ENCODE measurements around the gene AGO4.

DNA sequence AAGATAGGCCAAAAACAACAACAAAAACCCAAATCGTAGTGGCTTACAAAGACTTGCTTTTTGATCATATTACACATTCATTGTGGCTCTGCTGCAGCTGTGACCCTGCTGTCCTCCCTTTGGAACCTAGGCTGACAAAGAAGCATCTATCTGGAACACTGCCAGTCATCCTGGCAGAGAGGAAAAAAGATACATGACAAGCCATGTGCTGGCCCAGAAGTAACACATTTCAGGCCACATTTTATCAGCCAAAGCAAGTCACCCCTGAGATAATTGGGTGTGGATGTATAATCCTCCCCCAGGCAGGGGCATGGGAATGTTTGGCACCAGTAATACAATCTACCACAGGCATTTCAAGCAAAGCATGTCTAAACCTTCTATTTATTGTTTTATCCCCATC, 38.0 kb downstream of the AGO4 start:
- TF ChIP-seq POLR2A (IDR thresholded peaks at IDR 0.05) = no peak
- TF ChIP-seq, protein P1, sequence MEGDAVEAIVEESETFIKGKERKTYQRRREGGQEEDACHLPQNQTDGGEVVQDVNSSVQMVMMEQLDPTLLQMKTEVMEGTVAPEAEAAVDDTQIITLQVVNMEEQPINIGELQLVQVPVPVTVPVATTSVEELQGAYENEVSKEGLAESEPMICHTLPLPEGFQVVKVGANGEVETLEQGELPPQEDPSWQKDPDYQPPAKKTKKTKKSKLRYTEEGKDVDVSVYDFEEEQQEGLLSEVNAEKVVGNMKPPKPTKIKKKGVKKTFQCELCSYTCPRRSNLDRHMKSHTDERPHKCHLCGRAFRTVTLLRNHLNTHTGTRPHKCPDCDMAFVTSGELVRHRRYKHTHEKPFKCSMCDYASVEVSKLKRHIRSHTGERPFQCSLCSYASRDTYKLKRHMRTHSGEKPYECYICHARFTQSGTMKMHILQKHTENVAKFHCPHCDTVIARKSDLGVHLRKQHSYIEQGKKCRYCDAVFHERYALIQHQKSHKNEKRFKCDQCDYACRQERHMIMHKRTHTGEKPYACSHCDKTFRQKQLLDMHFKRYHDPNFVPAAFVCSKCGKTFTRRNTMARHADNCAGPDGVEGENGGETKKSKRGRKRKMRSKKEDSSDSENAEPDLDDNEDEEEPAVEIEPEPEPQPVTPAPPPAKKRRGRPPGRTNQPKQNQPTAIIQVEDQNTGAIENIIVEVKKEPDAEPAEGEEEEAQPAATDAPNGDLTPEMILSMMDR (IDR thresholded peaks at IDR 0.05) = no peak
- TF ChIP-seq EP300 (IDR thresholded peaks at IDR 0.05) = no peak
- TF ChIP-seq POLR2AphosphoS5 (IDR thresholded peaks at IDR 0.05) = no peak

Data from sigmoid colon (tissue), 4 donors.